Ishikawa (cell line): ENCODE measurements around the gene HS3ST3A1.

Experiments
- CEBPB ChIP-seq: IDR thresholded peaks from 2 replicates; pipeline ENCODE4 v1.6.1; 2012
- CREB1 ChIP-seq: IDR thresholded peaks from 2 replicates; pipeline ENCODE4 v1.6.1; 2012; ENCODE audit warnings: low read depth
- EGR1 ChIP-seq: IDR thresholded peaks from 2 replicates; pipeline ENCODE4 v1.6.1; 2012
- EP300 ChIP-seq: IDR thresholded peaks from 2 replicates; pipeline ENCODE4 v1.6.1; 2012; ENCODE audit warnings: borderline replicate concordance
- FOXM1 ChIP-seq: IDR thresholded peaks from 2 replicates; pipeline ENCODE4 v1.6.1; 2012; ENCODE audit warnings: low read depth, borderline replicate concordance
- NFIC ChIP-seq: IDR thresholded peaks from 2 replicates; pipeline ENCODE4 v1.6.1; 2012
- RAD21 ChIP-seq: IDR thresholded peaks from 2 replicates; pipeline ENCODE4 v1.6.1; 2012; ENCODE audit warnings: low read depth
- TAF1 ChIP-seq: IDR thresholded peaks from 2 replicates; pipeline ENCODE4 v1.6.1; 2012; ENCODE audit warnings: low read depth, mild to moderate bottlenecking
- TCF12 ChIP-seq: IDR thresholded peaks from 2 replicates; pipeline ENCODE4 v1.6.1; 2012; ENCODE audit warnings: low read depth
- TEAD4 ChIP-seq: IDR thresholded peaks from 2 replicates; pipeline ENCODE4 v1.6.1; 2012
- USF1 ChIP-seq: IDR thresholded peaks from 2 replicates; pipeline ENCODE4 v1.6.1; 2012
- YY1 ChIP-seq: IDR thresholded peaks from 2 replicates; pipeline ENCODE4 v1.6.1; 2012; ENCODE audit warnings: low read depth
- ZBTB7A ChIP-seq: IDR thresholded peaks from 2 replicates; pipeline ENCODE4 v1.6.1; 2012; ENCODE audit warnings: low read depth
- TF ChIP-seq, protein P1 (sequence below): IDR thresholded peaks from 2 replicates; pipeline ENCODE4 v1.6.1; 2012; ENCODE audit warnings: low read depth, mild to moderate bottlenecking
- TF ChIP-seq, protein P2 (sequence below): IDR thresholded peaks from 2 replicates; pipeline ENCODE4 v1.6.1; 2012

The HS3ST3A1 gene

GRCh38 chr17:13476720-13477119, 125.0 kb downstream of the HS3ST3A1 start:
- no peak for TF ChIP-seq EP300
- TF ChIP-seq TCF12: no peak
- TF ChIP-seq USF1: no peak
- TF ChIP-seq NFIC: no peak
- TF ChIP-seq YY1: no peak
- no peak for TF ChIP-seq RAD21
- TF ChIP-seq TAF1: no peak
- TF ChIP-seq TEAD4: no peak
- TF ChIP-seq CREB1: no peak
- TF ChIP-seq EGR1: no peak
- TF ChIP-seq, protein P1, sequence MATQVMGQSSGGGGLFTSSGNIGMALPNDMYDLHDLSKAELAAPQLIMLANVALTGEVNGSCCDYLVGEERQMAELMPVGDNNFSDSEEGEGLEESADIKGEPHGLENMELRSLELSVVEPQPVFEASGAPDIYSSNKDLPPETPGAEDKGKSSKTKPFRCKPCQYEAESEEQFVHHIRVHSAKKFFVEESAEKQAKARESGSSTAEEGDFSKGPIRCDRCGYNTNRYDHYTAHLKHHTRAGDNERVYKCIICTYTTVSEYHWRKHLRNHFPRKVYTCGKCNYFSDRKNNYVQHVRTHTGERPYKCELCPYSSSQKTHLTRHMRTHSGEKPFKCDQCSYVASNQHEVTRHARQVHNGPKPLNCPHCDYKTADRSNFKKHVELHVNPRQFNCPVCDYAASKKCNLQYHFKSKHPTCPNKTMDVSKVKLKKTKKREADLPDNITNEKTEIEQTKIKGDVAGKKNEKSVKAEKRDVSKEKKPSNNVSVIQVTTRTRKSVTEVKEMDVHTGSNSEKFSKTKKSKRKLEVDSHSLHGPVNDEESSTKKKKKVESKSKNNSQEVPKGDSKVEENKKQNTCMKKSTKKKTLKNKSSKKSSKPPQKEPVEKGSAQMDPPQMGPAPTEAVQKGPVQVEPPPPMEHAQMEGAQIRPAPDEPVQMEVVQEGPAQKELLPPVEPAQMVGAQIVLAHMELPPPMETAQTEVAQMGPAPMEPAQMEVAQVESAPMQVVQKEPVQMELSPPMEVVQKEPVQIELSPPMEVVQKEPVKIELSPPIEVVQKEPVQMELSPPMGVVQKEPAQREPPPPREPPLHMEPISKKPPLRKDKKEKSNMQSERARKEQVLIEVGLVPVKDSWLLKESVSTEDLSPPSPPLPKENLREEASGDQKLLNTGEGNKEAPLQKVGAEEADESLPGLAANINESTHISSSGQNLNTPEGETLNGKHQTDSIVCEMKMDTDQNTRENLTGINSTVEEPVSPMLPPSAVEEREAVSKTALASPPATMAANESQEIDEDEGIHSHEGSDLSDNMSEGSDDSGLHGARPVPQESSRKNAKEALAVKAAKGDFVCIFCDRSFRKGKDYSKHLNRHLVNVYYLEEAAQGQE: no peak
- TF ChIP-seq, protein P2, sequence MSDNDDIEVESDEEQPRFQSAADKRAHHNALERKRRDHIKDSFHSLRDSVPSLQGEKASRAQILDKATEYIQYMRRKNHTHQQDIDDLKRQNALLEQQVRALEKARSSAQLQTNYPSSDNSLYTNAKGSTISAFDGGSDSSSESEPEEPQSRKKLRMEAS: no peak
- no peak for TF ChIP-seq FOXM1
- no peak for TF ChIP-seq CEBPB

- TF ChIP-seq EGR1 (no peak), USF1 (no peak), TAF1 (no peak), TEAD4 (no peak), ZBTB7A (no peak), CEBPB (no peak), NFIC (no peak), EP300 (no peak)
- TF ChIP-seq, protein P2: no peak
- TF ChIP-seq, protein P1: no peak
Observed at GRCh38 chr17:13475574-13476223, 126.0 kb downstream of the HS3ST3A1 start.

- TF ChIP-seq, protein P1: no peak
- TF ChIP-seq RAD21 (no peak), YY1 (no peak), TCF12 (no peak), ZBTB7A (no peak), EP300 (no peak), FOXM1 (no peak), CREB1 (no peak), NFIC (no peak)
- TF ChIP-seq, protein P2: no peak
Observed at GRCh38 chr17:13474073-13474800, 127.5 kb downstream of the HS3ST3A1 start.

DNA sequence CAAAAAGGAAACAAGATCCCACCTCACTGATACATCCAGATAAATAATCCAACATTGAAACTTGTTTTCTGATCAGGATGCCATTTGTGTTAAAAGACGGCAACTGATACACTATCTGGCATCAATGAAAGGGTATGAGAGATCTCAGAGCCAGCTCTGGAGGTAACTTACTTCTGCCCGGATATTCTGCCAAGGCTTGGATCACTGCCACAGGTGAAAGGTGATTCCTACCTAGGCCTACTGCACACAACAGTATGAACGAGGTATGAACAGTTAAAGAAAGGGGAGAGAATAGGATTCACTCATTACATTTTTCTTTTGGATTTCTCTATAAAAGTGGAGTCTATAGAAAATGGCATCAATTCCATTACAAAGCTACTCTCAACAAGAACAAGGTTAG, 136.1 kb downstream of the HS3ST3A1 start:
- no peak for TF ChIP-seq RAD21
- TF ChIP-seq CREB1: no peak
- TF ChIP-seq NFIC: no peak
- TF ChIP-seq EP300: no peak
